Astrocyte (in vitro differentiated cells and primary cell): ENCODE measurements around the gene PTPRN2. TPM values are rescaled to one million over a fixed set of nuclear protein-coding genes. Genes with fewer than 3 reads are reported as not detected.

ENCODE experiments used
- DNase-seq: peaks from one replicate; pipeline ENCODE4 v3.0.0-alpha.2; 2010; ENCODE audit warnings: low read depth
- FAIRE-seq: peaks from 2 replicates; lab custom pipeline; 2011; peaks lifted over from hg19 to GRCh38; lab: Jason Lieb, UNC
- H2AFZ ChIP-seq: 2 replicates; pipeline ENCODE4 v1.6.0; 2012; ENCODE audit warnings: low read depth, low read length, inconsistent platforms
- H3K27ac ChIP-seq: 2 replicates; pipeline ENCODE4 v1.5.1; 2011; ENCODE audit warnings: low read depth, low read length, inconsistent platforms
- H3K27me3 ChIP-seq: 2 replicates; pipeline ENCODE4 v1.6.0; 2011; ENCODE audit warnings: low read length, inconsistent platforms; ENCODE audit not compliant: insufficient read depth
- H3K36me3 ChIP-seq: 2 replicates; pipeline ENCODE4 v1.5.1; 2011; ENCODE audit warnings: low read length, inconsistent platforms; ENCODE audit not compliant: insufficient read depth
- H3K4me1 ChIP-seq: 2 replicates; pipeline ENCODE4 v1.5.1; 2011; ENCODE audit warnings: low read length, inconsistent platforms; ENCODE audit not compliant: insufficient read depth
- H3K4me2 ChIP-seq: 2 replicates; pipeline ENCODE4 v1.6.0; 2012; ENCODE audit warnings: low read length, inconsistent platforms
- H3K4me3 ChIP-seq: 2 replicates; pipeline ENCODE4 v1.5.1; 2011; ENCODE audit warnings: low read depth, mild to moderate bottlenecking, low read length, inconsistent platforms; ENCODE audit not compliant: insufficient read depth
- H3K79me2 ChIP-seq: 2 replicates; pipeline ENCODE4 v1.6.0; 2012; ENCODE audit warnings: mild to moderate bottlenecking, low read length, inconsistent platforms; ENCODE audit not compliant: insufficient read depth
- H3K9ac ChIP-seq: 2 replicates; pipeline ENCODE4 v1.6.0; 2012; ENCODE audit warnings: mild to moderate bottlenecking, low read length, inconsistent platforms
- H3K9me3 ChIP-seq: 2 replicates; pipeline ENCODE4 v1.5.1; 2012; ENCODE audit warnings: low read depth, mild to moderate bottlenecking, low read length, inconsistent platforms; ENCODE audit not compliant: insufficient read depth
- H4K20me1 ChIP-seq: 2 replicates; pipeline ENCODE4 v1.6.0; 2012; ENCODE audit warnings: low read length, inconsistent platforms; ENCODE audit not compliant: insufficient read depth
- H3K27ac Mint-ChIP-seq: one replicate; pipeline ENCODE4 v1.8.0; 2021; ENCODE audit warnings: mild to moderate bottlenecking, mixed read lengths; ENCODE audit not compliant: unreplicated experiment
- H3K27me3 Mint-ChIP-seq: one replicate; pipeline ENCODE4 v1.8.0; 2021; ENCODE audit warnings: low read depth, mixed read lengths; ENCODE audit not compliant: unreplicated experiment
- H3K36me3 Mint-ChIP-seq: one replicate; pipeline ENCODE4 v1.8.0; 2021; ENCODE audit warnings: low read depth, mixed read lengths; ENCODE audit not compliant: unreplicated experiment
- H3K4me1 Mint-ChIP-seq: one replicate; pipeline ENCODE4 v1.8.0; 2021; ENCODE audit warnings: low read depth, mixed read lengths; ENCODE audit not compliant: unreplicated experiment
- H3K4me3 Mint-ChIP-seq: one replicate; pipeline ENCODE4 v1.8.0; 2021; ENCODE audit warnings: mild to moderate bottlenecking, moderate library complexity, mixed read lengths; ENCODE audit not compliant: unreplicated experiment
- H3K9me3 Mint-ChIP-seq: one replicate; pipeline ENCODE4 v1.8.0; 2021; ENCODE audit warnings: mild to moderate bottlenecking, mixed read lengths; ENCODE audit not compliant: unreplicated experiment
- EZH2 ChIP-seq: IDR thresholded peaks from 2 replicates; pipeline ENCODE4 v1.6.1; 2012; ENCODE audit warnings: mild to moderate bottlenecking, low read length, inconsistent platforms; ENCODE audit not compliant: insufficient read depth
- total RNA-seq: library from RNA; stranded (reverse); gene quantifications from 2 replicates; pipeline ENCODE4 v1.2.1, GENCODE V29; 2021
- TF ChIP-seq, protein P1 (sequence below): IDR thresholded peaks from 2 replicates; pipeline ENCODE4 v1.5.1; 2011; ENCODE audit warnings: low read depth, mild to moderate bottlenecking, inconsistent platforms, low read length, moderate library complexity; ENCODE audit not compliant: insufficient read depth

Gene PTPRN2
- total RNA-seq, 1 donor from 2014 or later: 0.09 TPM

DNA sequence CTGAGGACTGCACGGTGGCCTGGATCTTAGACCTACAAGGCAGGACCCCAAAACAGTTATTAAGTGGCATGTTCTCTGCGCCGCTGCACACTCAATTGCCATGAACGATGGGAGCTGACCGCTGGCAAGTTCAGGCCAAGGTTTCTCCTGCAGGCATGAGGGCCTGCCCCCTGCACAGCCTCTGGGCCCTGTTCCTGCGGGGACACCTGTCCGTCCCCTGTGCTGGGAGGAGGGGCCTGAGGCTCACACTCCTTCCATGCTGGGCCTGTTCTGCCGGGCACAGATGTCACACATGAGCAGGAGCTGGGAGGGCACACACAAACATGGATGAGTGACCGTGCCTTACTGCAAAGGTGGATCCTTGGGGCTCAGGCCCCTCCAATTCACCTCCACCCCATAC is 90.0 kb downstream of the PTPRN2 start:
- DNase-seq: no peak
- peaks cover 4% of the 10 kb centered on the region for H3K9me3 Mint-ChIP-seq
- no peaks in the 10 kb centered on the region for H3K4me1 Mint-ChIP-seq

DNA sequence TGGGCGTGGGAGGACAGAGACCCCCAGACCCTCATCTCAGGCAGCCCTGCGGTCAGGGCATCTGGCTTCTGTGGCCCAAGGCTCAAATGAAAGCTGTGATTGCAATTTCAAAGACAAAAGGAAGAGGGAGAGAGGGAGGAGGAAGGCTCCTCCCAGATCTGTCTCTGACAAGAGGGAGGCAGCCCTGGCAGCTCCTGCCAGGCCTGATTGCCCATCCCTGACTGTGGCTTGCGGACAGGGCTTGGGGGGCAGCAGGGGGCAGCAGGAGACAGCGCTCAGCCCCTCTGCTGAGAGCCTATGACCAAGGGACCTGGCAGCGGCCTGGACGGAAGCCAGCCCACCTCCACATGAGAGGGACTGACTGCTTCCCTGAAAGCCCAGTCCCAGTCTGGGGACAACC is 91.8 kb downstream of the PTPRN2 start:
- Histone ChIP-seq H3K36me3 (no peaks in the 10 kb centered on the region), H3K9me3 (no peaks in the 10 kb centered on the region), H3K27me3 (no peaks in the 10 kb centered on the region), H4K20me1 (no peaks in the 10 kb centered on the region), H2AFZ (no peak overlapping the region), H3K9ac (no peak overlapping the region), H3K4me1 (no peaks in the 10 kb centered on the region), H3K79me2 (no peaks in the 10 kb centered on the region), H3K27ac (no peak overlapping the region), H3K4me2 (no peak overlapping the region), H3K4me3 (no peak overlapping the region)
- no peak for TF ChIP-seq EZH2
- TF ChIP-seq, protein P1, sequence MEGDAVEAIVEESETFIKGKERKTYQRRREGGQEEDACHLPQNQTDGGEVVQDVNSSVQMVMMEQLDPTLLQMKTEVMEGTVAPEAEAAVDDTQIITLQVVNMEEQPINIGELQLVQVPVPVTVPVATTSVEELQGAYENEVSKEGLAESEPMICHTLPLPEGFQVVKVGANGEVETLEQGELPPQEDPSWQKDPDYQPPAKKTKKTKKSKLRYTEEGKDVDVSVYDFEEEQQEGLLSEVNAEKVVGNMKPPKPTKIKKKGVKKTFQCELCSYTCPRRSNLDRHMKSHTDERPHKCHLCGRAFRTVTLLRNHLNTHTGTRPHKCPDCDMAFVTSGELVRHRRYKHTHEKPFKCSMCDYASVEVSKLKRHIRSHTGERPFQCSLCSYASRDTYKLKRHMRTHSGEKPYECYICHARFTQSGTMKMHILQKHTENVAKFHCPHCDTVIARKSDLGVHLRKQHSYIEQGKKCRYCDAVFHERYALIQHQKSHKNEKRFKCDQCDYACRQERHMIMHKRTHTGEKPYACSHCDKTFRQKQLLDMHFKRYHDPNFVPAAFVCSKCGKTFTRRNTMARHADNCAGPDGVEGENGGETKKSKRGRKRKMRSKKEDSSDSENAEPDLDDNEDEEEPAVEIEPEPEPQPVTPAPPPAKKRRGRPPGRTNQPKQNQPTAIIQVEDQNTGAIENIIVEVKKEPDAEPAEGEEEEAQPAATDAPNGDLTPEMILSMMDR: no peak
- Mint-ChIP-seq H3K27me3 (peaks cover 16% of the 10 kb centered on the region), H3K4me1 (no peaks in the 10 kb centered on the region), H3K4me3 (no peak overlapping the region), H3K36me3 (no peaks in the 10 kb centered on the region), H3K27ac (no peak overlapping the region), H3K9me3 (peaks cover 4% of the 10 kb centered on the region)
- FAIRE-seq (no peak), DNase-seq (no peak)

More for the DNA sequence above, 90.0 kb downstream of the PTPRN2 start:
- Histone ChIP-seq H4K20me1 (no peaks in the 10 kb centered on the region), H3K4me3 (no peak overlapping the region), H2AFZ (no peak overlapping the region), H3K9ac (no peak overlapping the region), H3K9me3 (no peaks in the 10 kb centered on the region), H3K27ac (no peak overlapping the region), H3K79me2 (no peaks in the 10 kb centered on the region), H3K4me2 (no peak overlapping the region), H3K4me1 (no peaks in the 10 kb centered on the region), H3K36me3 (no peaks in the 10 kb centered on the region), H3K27me3 (no peaks in the 10 kb centered on the region)
- Mint-ChIP-seq H3K36me3 (no peaks in the 10 kb centered on the region), H3K4me3 (no peak overlapping the region), H3K27me3 (peaks cover 13% of the 10 kb centered on the region), H3K27ac (no peak overlapping the region)
- FAIRE-seq: no peak
- TF ChIP-seq, protein P1: no peak

DNA sequence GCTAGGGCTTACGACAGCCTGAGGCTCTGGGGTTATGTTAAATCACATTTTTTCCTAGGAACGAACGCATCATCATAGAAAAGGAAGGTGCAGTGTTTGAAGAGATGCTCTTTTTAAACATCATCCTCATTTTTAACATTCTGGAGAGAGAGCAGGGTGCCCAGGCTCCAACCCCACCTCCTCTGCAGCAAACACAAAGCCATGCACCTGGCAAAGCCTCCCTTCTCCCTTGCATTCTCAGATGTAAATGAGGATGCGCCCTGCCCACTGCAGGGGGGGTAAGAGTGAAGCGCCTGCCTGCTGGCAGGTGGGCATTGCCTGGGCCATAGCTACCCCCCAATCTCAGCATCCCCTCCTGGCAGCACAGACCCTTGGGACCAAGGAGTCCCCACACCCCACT is 92.4 kb downstream of the PTPRN2 start:
- H3K4me2 ChIP-seq: no peak overlapping the region
- no peak overlapping the region for H3K4me3 ChIP-seq
- H3K9me3 Mint-ChIP-seq: peaks cover 4% of the 10 kb centered on the region
- TF ChIP-seq EZH2: no peak
- TF ChIP-seq, protein P1: no peak
- no peaks in the 10 kb centered on the region for H3K79me2 ChIP-seq
- no peaks in the 10 kb centered on the region for H3K36me3 ChIP-seq
- FAIRE-seq: no peak
- no peak overlapping the region for H3K9ac ChIP-seq
- H3K4me3 Mint-ChIP-seq: no peak overlapping the region
- H3K9me3 ChIP-seq: peaks cover 5% of the 10 kb centered on the region
- no peaks in the 10 kb centered on the region for H3K27me3 ChIP-seq
- H3K27ac Mint-ChIP-seq: no peak overlapping the region
- H4K20me1 ChIP-seq: no peaks in the 10 kb centered on the region
- H3K4me1 Mint-ChIP-seq: no peaks in the 10 kb centered on the region
- no peaks in the 10 kb centered on the region for H3K4me1 ChIP-seq
- no peaks in the 10 kb centered on the region for H3K36me3 Mint-ChIP-seq
- H3K27ac ChIP-seq: no peak overlapping the region
- DNase-seq: no peak
- H2AFZ ChIP-seq: no peak overlapping the region
- H3K27me3 Mint-ChIP-seq: peaks cover 16% of the 10 kb centered on the region
